H9 (cell line): ENCODE data around the gene PALD1. TPM values are rescaled to one million over a fixed set of nuclear protein-coding genes. Genes with fewer than 3 reads are reported as not detected.

ENCODE experiments used
- DNase-seq: peaks from one replicate; pipeline ENCODE4 v3.0.0-alpha.2; 2017
- H2AFZ ChIP-seq: one replicate; pipeline ENCODE4 v1.6.1; 2013; ENCODE audit warnings: mild to moderate bottlenecking, low read length, control low read depth, moderate library complexity
- H2AK5ac ChIP-seq: 2 replicates; pipeline ENCODE4 v1.6.1; 2013; ENCODE audit warnings: low read length, control low read depth, mixed read lengths; ENCODE audit not compliant: insufficient read length
- H2BK120ac ChIP-seq: one replicate; pipeline ENCODE4 v1.6.1; 2013; ENCODE audit warnings: low read depth, mild to moderate bottlenecking, low read length, control low read depth, inconsistent platforms; ENCODE audit not compliant: poor library complexity, severe bottlenecking
- H2BK12ac ChIP-seq: 2 replicates; pipeline ENCODE4 v1.6.1; 2013; ENCODE audit warnings: low read length, control low read depth, mixed read lengths, low read depth; ENCODE audit not compliant: insufficient read length
- H2BK15ac ChIP-seq: 2 replicates; pipeline ENCODE4 v1.6.1; 2013; ENCODE audit warnings: low read depth, low read length, control low read depth
- H2BK20ac ChIP-seq: one replicate; pipeline ENCODE4 v1.6.1; 2013; ENCODE audit warnings: low read depth, mild to moderate bottlenecking, low read length, control low read depth, inconsistent platforms; ENCODE audit not compliant: poor library complexity, severe bottlenecking
- H2BK5ac ChIP-seq: 2 replicates; pipeline ENCODE4 v1.6.1; 2013; ENCODE audit warnings: low read length, control low read depth, mixed read lengths; ENCODE audit not compliant: insufficient read length
- H3K14ac ChIP-seq: 2 replicates; pipeline ENCODE4 v1.6.1; 2013; ENCODE audit warnings: low read length, control low read depth; ENCODE audit not compliant: insufficient read depth
- H3K18ac ChIP-seq: 2 replicates; pipeline ENCODE4 v1.6.1; 2013; ENCODE audit warnings: low read depth, mild to moderate bottlenecking, mixed read lengths, low read length, control low read depth; ENCODE audit not compliant: insufficient read length
- H3K23ac ChIP-seq: 2 replicates; pipeline ENCODE4 v1.6.1; 2013; ENCODE audit warnings: low read length, control low read depth, mixed read lengths, low read depth; ENCODE audit not compliant: insufficient read length
- H3K23me2 ChIP-seq: 2 replicates; pipeline ENCODE4 v1.6.1; 2013; ENCODE audit warnings: low read depth, mild to moderate bottlenecking, mixed read lengths, low read length, control low read depth; ENCODE audit not compliant: insufficient read length, poor library complexity, severe bottlenecking
- H3K27ac ChIP-seq: 2 replicates; pipeline ENCODE4 v1.5.1; 2013; ENCODE audit warnings: low read length, control low read depth, mixed read lengths, low read depth; ENCODE audit not compliant: insufficient read length
- H3K27me3 ChIP-seq: 2 replicates; pipeline ENCODE4 v1.6.1; 2013; ENCODE audit warnings: low read length, control low read depth, inconsistent platforms; ENCODE audit not compliant: insufficient read depth
- H3K4ac ChIP-seq: 2 replicates; pipeline ENCODE4 v1.6.1; 2013; ENCODE audit warnings: low read depth, mild to moderate bottlenecking, control low read depth, inconsistent platforms, low read length, moderate library complexity
- H3K4me1 ChIP-seq: 2 replicates; pipeline ENCODE4 v1.6.1; 2013; ENCODE audit warnings: low read length, control low read depth, inconsistent platforms; ENCODE audit not compliant: insufficient read depth
- H3K4me2 ChIP-seq: 2 replicates; pipeline ENCODE4 v1.6.1; 2013; ENCODE audit warnings: low read length, control low read depth, mixed read lengths; ENCODE audit not compliant: insufficient read length, insufficient read depth
- H3K56ac ChIP-seq: 2 replicates; pipeline ENCODE4 v1.6.1; 2013; ENCODE audit warnings: low read depth, mild to moderate bottlenecking, mixed read lengths, low read length, control low read depth; ENCODE audit not compliant: insufficient read length
- H3K79me1 ChIP-seq: 2 replicates; pipeline ENCODE4 v1.6.1; 2013; ENCODE audit warnings: low read depth, mild to moderate bottlenecking, moderate library complexity, low read length, control low read depth, inconsistent platforms; ENCODE audit not compliant: insufficient read depth, poor library complexity, severe bottlenecking
- H3K79me2 ChIP-seq: 2 replicates; pipeline ENCODE4 v1.6.1; 2013; ENCODE audit warnings: low read length, control low read depth, inconsistent platforms; ENCODE audit not compliant: insufficient read depth
- H3K9ac ChIP-seq: 2 replicates; pipeline ENCODE4 v1.6.1; 2013; ENCODE audit warnings: low read length, control low read depth, mixed read lengths; ENCODE audit not compliant: insufficient read length; ENCODE audit errors: extremely low read depth
- H3K9me3 ChIP-seq: one replicate; pipeline ENCODE4 v1.6.1; 2013; ENCODE audit warnings: low read depth, low read length, inconsistent platforms; ENCODE audit not compliant: control insufficient read depth
- H3T11ph ChIP-seq: one replicate; pipeline ENCODE4 v1.6.1; 2013; ENCODE audit warnings: mild to moderate bottlenecking, low read length, control low read depth, inconsistent platforms
- H4K20me1 ChIP-seq: one replicate; pipeline ENCODE4 v1.6.1; 2013; ENCODE audit not compliant: control insufficient read depth, insufficient read length, insufficient read depth
- H4K5ac ChIP-seq: 2 replicates; pipeline ENCODE4 v1.6.1; 2013; ENCODE audit warnings: low read depth, mild to moderate bottlenecking, mixed read lengths, low read length, control low read depth; ENCODE audit not compliant: insufficient read length
- H4K8ac ChIP-seq: replicated peaks from 2 replicates; pipeline ENCODE4 v1.6.1; 2013; ENCODE audit warnings: low read length, control low read depth, mixed read lengths, low read depth; ENCODE audit not compliant: insufficient read length
- H4K91ac ChIP-seq: 2 replicates; pipeline ENCODE4 v1.6.1; 2013; ENCODE audit warnings: low read depth, mild to moderate bottlenecking, moderate library complexity, mixed read lengths, low read length, control low read depth; ENCODE audit not compliant: insufficient read length
- H3K27ac Mint-ChIP-seq, 3 experiments: 2 replicates in 2 of 3; 3 replicates in 1 of 3; pipeline ENCODE4 v1.8.0; 2020 to 2021; ENCODE audit warnings: mixed read lengths in 3 of 3, mild to moderate bottlenecking in 1 of 3, moderate library complexity in 1 of 3
- H3K27me3 Mint-ChIP-seq: 2 replicates; pipeline ENCODE4 v1.8.0; 2021; ENCODE audit warnings: low read depth, mild to moderate bottlenecking, moderate library complexity, mixed read lengths
- H3K36me3 Mint-ChIP-seq, 3 experiments: 2 replicates in 2 of 3; 3 replicates in 1 of 3; pipeline ENCODE4 v1.8.0; 2020 to 2021; ENCODE audit warnings: low read depth in 3 of 3, mixed read lengths in 3 of 3; ENCODE audit not compliant: insufficient read depth in 1 of 3
- H3K4me1 Mint-ChIP-seq, 2 experiments: 2 replicates each; pipeline ENCODE4 v1.8.0; 2020; ENCODE audit warnings: mixed read lengths in 2 of 2
- H3K4me3 Mint-ChIP-seq, 2 experiments: 2 replicates in 1 of 2; 3 replicates in 1 of 2; pipeline ENCODE4 v1.8.0; 2020 to 2021; ENCODE audit warnings: mild to moderate bottlenecking in 2 of 2, mixed read lengths in 2 of 2, moderate library complexity in 1 of 2
- H3K9me3 Mint-ChIP-seq, 2 experiments: 2 replicates in 1 of 2; 3 replicates in 1 of 2; pipeline ENCODE4 v1.8.0; 2020; ENCODE audit warnings: mild to moderate bottlenecking in 2 of 2, mixed read lengths in 2 of 2, moderate library complexity in 1 of 2
- WGBS: extraction: QIAGEN DNeasy Blood & Tissue Kit; methylation state at CpG from one replicate; pipeline ENCODE4 v1.1.7; 2013; ENCODE audit warnings: missing lambda C conversion rate, low lambda C conversion rate, mixed read lengths; ENCODE audit not compliant: insufficient read length; ENCODE audit errors: extremely low coverage; 5-methylcytosine and 5-hydroxymethylcytosine counted together
- total RNA-seq: library from RNA; stranded (reverse); gene quantifications from 2 replicates; pipeline ENCODE4 v1.2.1, GENCODE V29; 2021
- TF ChIP-seq, protein P1 (sequence below): fragments of 200-600 bp; sonication (generic); conservative IDR thresholded peaks from 3 replicates; pipeline ENCODE4 v1.8.0; 2021; ENCODE audit warnings: antibody characterized with exemption, mild to moderate bottlenecking

The PALD1 gene
- total RNA-seq, 1 experiment from 2014 or later: 21.1 TPM

DNA sequence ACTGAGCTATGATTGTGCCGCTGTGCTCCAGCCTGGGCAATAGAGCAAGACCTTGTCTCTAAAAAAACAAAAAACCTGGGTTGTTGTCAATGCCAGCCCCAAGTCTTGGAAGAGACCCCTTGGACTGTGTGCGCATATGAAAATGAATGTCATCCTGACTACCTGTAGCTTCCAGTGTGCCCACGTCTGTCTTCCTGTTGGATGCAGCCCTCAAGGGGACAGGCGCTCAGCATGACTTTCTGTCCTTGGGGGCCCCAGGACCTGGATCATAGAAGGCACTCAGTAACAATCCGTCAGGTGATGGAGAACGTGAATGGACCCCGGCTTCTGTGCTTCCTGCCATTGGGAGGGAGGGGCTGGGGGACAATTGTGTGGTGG, 114.9 kb downstream of the PALD1 start:
- Histone ChIP-seq H2BK15ac (no peak overlapping the region), H3K4ac (no peak overlapping the region), H3K4me1 (0 out of 2 replicates have a peak, but pooled peaks cover 4% of the 10 kb centered on the region), H3K14ac (no peak overlapping the region), H3K9ac (no peak overlapping the region), H4K5ac (no peak overlapping the region), H3K79me1 (no peaks in the 10 kb centered on the region), H3K56ac (no peak overlapping the region), H4K20me1 (no peaks in the 10 kb centered on the region), H2BK120ac (no peak overlapping the region), H3K27me3 (no peaks in the 10 kb centered on the region), H4K8ac (no peak overlapping the region), H2BK20ac (no peak overlapping the region), H3K23ac (no peak overlapping the region), H4K91ac (no peak overlapping the region), H3K27ac (no peak overlapping the region), H3K9me3 (no peaks in the 10 kb centered on the region), H3T11ph (no peak overlapping the region), H3K23me2 (no peaks in the 10 kb centered on the region), H2BK12ac (no peak overlapping the region), H3K4me2 (no peak overlapping the region), H2BK5ac (no peak overlapping the region), H2AK5ac (no peak overlapping the region), H2AFZ (no peak overlapping the region), H3K18ac (no peak overlapping the region), H3K79me2 (no peaks in the 10 kb centered on the region)
- H3K36me3 Mint-ChIP-seq: no peaks in the 10 kb centered on the region
- WGBS: no CpG with 5 or more reads among the region's 7 CpGs
- no peaks in the 10 kb centered on the region for H3K9me3 Mint-ChIP-seq
- TF ChIP-seq, protein P1, sequence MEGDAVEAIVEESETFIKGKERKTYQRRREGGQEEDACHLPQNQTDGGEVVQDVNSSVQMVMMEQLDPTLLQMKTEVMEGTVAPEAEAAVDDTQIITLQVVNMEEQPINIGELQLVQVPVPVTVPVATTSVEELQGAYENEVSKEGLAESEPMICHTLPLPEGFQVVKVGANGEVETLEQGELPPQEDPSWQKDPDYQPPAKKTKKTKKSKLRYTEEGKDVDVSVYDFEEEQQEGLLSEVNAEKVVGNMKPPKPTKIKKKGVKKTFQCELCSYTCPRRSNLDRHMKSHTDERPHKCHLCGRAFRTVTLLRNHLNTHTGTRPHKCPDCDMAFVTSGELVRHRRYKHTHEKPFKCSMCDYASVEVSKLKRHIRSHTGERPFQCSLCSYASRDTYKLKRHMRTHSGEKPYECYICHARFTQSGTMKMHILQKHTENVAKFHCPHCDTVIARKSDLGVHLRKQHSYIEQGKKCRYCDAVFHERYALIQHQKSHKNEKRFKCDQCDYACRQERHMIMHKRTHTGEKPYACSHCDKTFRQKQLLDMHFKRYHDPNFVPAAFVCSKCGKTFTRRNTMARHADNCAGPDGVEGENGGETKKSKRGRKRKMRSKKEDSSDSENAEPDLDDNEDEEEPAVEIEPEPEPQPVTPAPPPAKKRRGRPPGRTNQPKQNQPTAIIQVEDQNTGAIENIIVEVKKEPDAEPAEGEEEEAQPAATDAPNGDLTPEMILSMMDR: no peak
- peaks cover 2% of the 10 kb centered on the region; the same call in 1 of the 2 replicates for H3K27me3 Mint-ChIP-seq
- H3K4me3 Mint-ChIP-seq: no peak overlapping the region
- DNase-seq: no peak
- peaks cover 17 to 27% of the 10 kb centered on the region in 2 experiments for H3K4me1 Mint-ChIP-seq
- no peak overlapping the region for H3K27ac Mint-ChIP-seq
